GM10266 (cell line): Measurements from ENCODE around the gene GAMT.

ENCODE experiments used
- DNase-seq: peaks from one replicate; pipeline ENCODE4 v3.0.0; 2012; ENCODE audit errors: extremely low spot score
- CTCF ChIP-seq: IDR thresholded peaks from 2 replicates; pipeline ENCODE4 v1.5.1; 2012; ENCODE audit warnings: mild to moderate bottlenecking, low read depth; ENCODE audit not compliant: control insufficient read depth, insufficient read depth; ENCODE audit errors: missing control alignments

Gene GAMT

GRCh38 chr19:1425902-1426301 lies 24.6 kb upstream of the GAMT start:
- no peak for TF ChIP-seq CTCF
- DNase-seq: no peak

- no peak for DNase-seq
- TF ChIP-seq CTCF: no peak
Measured at GRCh38 chr19:1425102-1425837, 23.9 kb upstream of the GAMT start.

GRCh38 chr19:1424192-1424955 lies 23.0 kb upstream of the GAMT start:
- TF ChIP-seq CTCF: no peak
- no peak for DNase-seq

GRCh38 chr19:1423436-1424191 lies 22.3 kb upstream of the GAMT start:
- no peak for TF ChIP-seq CTCF
- DNase-seq: no peak

- no peak for DNase-seq
- no peak for TF ChIP-seq CTCF
Measured at GRCh38 chr19:1422943-1423342, 21.6 kb upstream of the GAMT start.

- no peak for DNase-seq
- no peak for TF ChIP-seq CTCF
Measured at GRCh38 chr19:1422360-1422759, 21.0 kb upstream of the GAMT start.
